ENCODE results near the gene PTF1A. TPM values are rescaled to one million over a fixed set of nuclear protein-coding genes. Genes with fewer than 3 reads are reported as not detected.

PTF1A gene
- total and polyA plus RNA-seq, 10 donors, result not detected

DNA sequence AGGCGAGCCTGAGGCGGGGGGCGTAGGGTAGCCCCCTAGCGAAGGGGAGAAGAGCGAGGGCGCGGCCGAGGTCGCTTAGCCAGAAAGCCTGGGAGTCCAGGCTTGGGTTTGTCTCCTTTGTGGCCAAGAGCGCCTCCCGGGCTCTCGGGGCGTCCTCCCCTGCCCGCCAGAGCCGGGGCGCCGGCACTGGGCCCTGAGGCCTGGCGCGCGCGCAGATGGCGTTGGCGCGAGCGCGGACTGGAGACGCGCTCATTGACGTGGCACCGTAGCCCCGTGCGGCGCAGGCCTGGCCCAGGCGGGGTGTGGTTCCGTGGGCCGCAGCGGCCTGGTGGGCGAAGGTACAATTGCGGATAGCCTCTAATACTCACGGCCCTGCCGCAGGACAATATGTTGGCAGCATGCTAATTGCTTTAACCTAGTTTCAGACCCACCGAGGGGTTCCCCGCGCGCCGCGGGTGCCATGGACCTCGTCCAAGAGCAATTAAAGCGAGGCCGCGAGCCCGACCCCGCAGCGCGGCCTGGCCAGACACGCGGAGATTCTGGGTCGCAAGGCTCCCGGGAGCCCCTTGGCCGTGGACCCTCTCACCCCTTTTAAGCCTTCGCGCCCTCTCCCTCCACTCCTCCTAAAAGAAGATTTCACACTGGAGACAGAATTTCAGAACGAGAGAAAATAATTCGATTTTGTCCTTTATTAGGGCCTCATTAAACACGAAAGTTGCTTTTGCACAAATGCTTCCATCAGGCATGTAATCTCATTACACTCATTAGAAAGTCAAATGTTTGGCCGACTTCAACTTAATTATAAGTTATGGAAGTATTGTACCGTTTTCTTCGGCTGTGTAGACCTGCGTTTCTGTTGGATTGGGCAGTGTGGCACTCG is 3.1 kb downstream of the PTF1A start:
- H3K4me1 ChIP-seq, result peaks cover 0 to 45% (median 16%) of the 10 kb centered on the region in 6 donors
- peaks cover 4 to 100% (median 94%) of the 10 kb centered on the region in 7 donors for H3K27me3 ChIP-seq (replicated peaks in 1 of 7)
- 6 to 17% (median 7%) methylated on average over 36 to 70 of the region's 70 CpGs for WGBS, 5 donors
- H3K4me3 ChIP-seq, result no peak overlapping the region
- H3K36me3 ChIP-seq, result no peaks in the 10 kb centered on the region
- intact Hi-C loops (cut with DNase I; ENCODE audit: low total_unique reads), result no loop called here
- no peak overlapping the region for H3K27ac ChIP-seq
- DNase-seq, result no peak
- no peak for TF ChIP-seq POLR2AphosphoS5 (IDR thresholded peaks at IDR 0.05)
- TF ChIP-seq, protein P1, sequence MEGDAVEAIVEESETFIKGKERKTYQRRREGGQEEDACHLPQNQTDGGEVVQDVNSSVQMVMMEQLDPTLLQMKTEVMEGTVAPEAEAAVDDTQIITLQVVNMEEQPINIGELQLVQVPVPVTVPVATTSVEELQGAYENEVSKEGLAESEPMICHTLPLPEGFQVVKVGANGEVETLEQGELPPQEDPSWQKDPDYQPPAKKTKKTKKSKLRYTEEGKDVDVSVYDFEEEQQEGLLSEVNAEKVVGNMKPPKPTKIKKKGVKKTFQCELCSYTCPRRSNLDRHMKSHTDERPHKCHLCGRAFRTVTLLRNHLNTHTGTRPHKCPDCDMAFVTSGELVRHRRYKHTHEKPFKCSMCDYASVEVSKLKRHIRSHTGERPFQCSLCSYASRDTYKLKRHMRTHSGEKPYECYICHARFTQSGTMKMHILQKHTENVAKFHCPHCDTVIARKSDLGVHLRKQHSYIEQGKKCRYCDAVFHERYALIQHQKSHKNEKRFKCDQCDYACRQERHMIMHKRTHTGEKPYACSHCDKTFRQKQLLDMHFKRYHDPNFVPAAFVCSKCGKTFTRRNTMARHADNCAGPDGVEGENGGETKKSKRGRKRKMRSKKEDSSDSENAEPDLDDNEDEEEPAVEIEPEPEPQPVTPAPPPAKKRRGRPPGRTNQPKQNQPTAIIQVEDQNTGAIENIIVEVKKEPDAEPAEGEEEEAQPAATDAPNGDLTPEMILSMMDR (IDR thresholded peaks at IDR 0.05 in 8 of 11, conservative IDR thresholded peaks at IDR 0.05 in 3 of 11), result no peak
- no peak for TF ChIP-seq POLR2A (IDR thresholded peaks at IDR 0.05)
- H3K9me3 ChIP-seq, result no peaks in the 10 kb centered on the region

DNA sequence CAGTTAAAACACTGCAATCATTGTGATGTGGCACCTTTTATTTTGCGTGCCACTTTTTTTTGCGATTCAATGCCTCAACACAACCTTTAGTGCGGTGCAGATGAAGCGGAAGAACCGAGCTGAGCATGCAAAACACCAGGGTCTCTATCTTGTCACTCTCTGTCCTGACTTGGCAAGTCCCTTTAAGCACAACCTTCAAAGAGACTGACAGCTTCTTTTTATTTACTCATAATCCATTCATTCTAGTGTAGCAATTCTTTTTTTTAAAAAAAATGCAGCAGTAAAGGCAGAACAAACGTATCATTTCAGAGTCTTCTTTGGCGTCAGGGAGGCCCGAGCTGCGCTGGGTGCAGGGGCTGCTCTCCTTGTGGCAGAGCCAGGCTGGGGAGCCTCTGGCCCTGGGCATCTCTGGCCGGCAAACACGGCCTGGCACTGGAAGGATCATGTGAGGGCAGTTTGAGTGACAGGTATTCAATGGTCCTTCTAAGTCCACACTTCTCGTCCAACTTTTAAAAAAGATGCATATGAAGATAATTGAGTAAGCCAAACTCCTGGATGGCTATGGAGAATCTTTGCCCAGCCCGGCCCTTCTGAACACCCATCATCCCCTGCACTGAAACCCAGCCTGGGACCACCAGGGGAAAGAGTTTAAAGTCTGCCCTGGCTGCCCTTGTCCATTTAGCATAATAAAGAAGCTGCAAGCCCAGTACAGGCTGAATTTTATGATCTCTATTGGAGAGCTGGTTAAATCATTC is 3.9 kb downstream of the PTF1A start:
- H3K9me3 ChIP-seq, result no peaks in the 10 kb centered on the region
- no peaks in the 10 kb centered on the region for H3K36me3 ChIP-seq
- intact Hi-C loops (cut with DNase I; ENCODE audit: low total_unique reads), result no loop called here
- no peak overlapping the region for H3K27ac ChIP-seq
- TF ChIP-seq, protein P1 (IDR thresholded peaks at IDR 0.05 in 8 of 11, conservative IDR thresholded peaks at IDR 0.05 in 3 of 11), result no peak
- no peak for TF ChIP-seq POLR2AphosphoS5 (IDR thresholded peaks at IDR 0.05)
- no peak for TF ChIP-seq POLR2A (IDR thresholded peaks at IDR 0.05)
- WGBS, 5 donors, result 4 to 11% (median 6%) methylated on average over 13 of the region's 13 CpGs
- no peak for DNase-seq
- no peak overlapping the region for H3K4me3 ChIP-seq
- H3K27me3 ChIP-seq (replicated peaks in 1 of 7), result peaks cover 4 to 100% (median 94%) of the 10 kb centered on the region in 7 donors
- H3K4me1 ChIP-seq, result peaks cover 0 to 41% (median 16%) of the 10 kb centered on the region in 6 donors

DNA sequence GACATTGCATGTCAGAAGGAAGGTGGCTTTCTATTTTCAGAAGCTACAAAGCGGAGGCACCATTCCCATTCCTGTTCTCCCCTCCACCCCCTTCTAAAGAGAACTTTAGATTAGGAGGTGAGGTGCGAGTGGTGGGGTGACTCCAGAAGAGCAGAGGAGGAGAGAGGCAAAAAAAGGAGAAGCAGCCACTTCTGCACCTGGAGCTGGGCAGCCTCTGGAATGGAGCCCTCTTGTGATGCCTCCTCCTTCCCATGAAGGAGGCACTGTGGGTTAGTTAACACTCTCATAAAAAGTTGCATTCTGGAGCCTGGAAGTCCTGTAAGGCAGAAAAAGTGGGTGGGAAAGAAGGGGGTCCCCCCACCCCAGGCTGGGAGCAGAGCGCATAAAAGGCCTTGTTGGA is 4.8 kb downstream of the PTF1A start:
- Histone ChIP-seq H3K4me3 (no peak overlapping the region), H3K27me3 (replicated peaks in 1 of 7) (peaks cover 4 to 100% (median 85%) of the 10 kb centered on the region in 7 donors), H3K36me3 (no peaks in the 10 kb centered on the region), H3K4me1 (peaks cover 0 to 32% (median 12%) of the 10 kb centered on the region in 6 donors), H3K9me3 (no peaks in the 10 kb centered on the region), H3K27ac (no peak overlapping the region)
- no peak for DNase-seq
- intact Hi-C loops (cut with DNase I; ENCODE audit: low total_unique reads), result no loop called here
- TF ChIP-seq, protein P1 (IDR thresholded peaks at IDR 0.05 in 8 of 11, conservative IDR thresholded peaks at IDR 0.05 in 3 of 11), result no peak
- TF ChIP-seq POLR2A (IDR thresholded peaks at IDR 0.05) (no peak), POLR2AphosphoS5 (IDR thresholded peaks at IDR 0.05) (no peak)
- WGBS, 5 donors, result 17 to 24% (median 20%) methylated on average over 3 of the region's 3 CpGs

DNA sequence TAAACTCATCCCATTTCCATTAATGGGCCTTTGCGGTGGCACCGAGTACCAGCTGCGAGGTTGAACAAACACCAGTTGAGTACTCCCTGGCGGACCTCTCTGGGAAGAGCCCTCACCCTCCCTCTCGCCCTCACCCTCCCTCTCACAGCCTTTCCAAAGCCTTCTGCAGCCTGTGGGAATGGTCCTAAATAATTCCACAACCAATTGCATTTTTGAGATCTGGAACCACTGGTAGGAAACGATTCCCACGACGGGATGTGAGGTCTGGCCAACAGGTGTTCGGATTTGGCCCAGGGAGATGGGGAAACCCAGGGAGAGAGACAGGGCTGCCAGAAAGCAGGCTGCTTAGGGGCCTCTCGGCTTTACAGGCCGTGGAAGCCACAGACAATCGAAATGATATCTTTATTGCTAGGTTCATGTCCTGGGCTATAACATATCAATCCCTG is 5.3 kb downstream of the PTF1A start:
- intact Hi-C loops (cut with DNase I; ENCODE audit: low total_unique reads), result no loop called here
- H3K36me3 ChIP-seq, result no peaks in the 10 kb centered on the region
- 3 to 11% (median 7%) methylated on average over 12 of the region's 12 CpGs for WGBS, 5 donors
- H3K27ac ChIP-seq, result no peak overlapping the region
- H3K4me1 ChIP-seq, result peaks cover 0 to 27% (median 7%) of the 10 kb centered on the region in 6 donors
- TF ChIP-seq POLR2A (IDR thresholded peaks at IDR 0.05) (no peak), POLR2AphosphoS5 (IDR thresholded peaks at IDR 0.05) (no peak)
- TF ChIP-seq, protein P1 (IDR thresholded peaks at IDR 0.05 in 8 of 11, conservative IDR thresholded peaks at IDR 0.05 in 3 of 11), result no peak
- no peaks in the 10 kb centered on the region for H3K9me3 ChIP-seq
- H3K27me3 ChIP-seq (replicated peaks in 1 of 7), result peaks cover 4 to 100% (median 84%) of the 10 kb centered on the region in 7 donors
- no peak for DNase-seq
- H3K4me3 ChIP-seq, result no peak overlapping the region

All from spleen (tissue), 11 donors.